Caco-2 (cell line): ENCODE results near the gene PLSCR5. TPM values are rescaled to one million over a fixed set of nuclear protein-coding genes. Genes with fewer than 3 reads are reported as not detected.

ENCODE experiments used
- BruUV-seq: library from RNA; stranded (reverse); fragments of 400-500 nt; replicated peaks from 2 replicates; lab custom pipeline; 2021; lab: Mats Ljungman, UMichigan
- CTCF ChIA-PET: fragments of 300-600 bp; sonication (Branson Sonifier 250); formaldehyde crosslinking; loops from one replicate; lab custom pipeline; 2022; ENCODE audit warnings: antibody characterized with exemption; lab: Charles Lee
- POLR2A ChIA-PET: fragments of 300-600 bp; sonication (Branson Sonifier 250); formaldehyde crosslinking; loops from one replicate; lab custom pipeline; 2022; ENCODE audit warnings: antibody characterized with exemption; lab: Charles Lee
- DNase-seq, 2 experiments: peaks; one replicate each; pipeline versions ENCODE4 v3.0.0 to v3.0.0-alpha.2; 2020 to 2022
- H3K27me3 ChIP-seq: replicated peaks from 2 replicates; pipeline ENCODE4 v1.6.0; 2011; ENCODE audit warnings: low read length; ENCODE audit not compliant: control insufficient read depth, insufficient read depth
- H3K36me3 ChIP-seq: 2 replicates; pipeline ENCODE4 v1.5.1; 2011; ENCODE audit warnings: low read length; ENCODE audit not compliant: control insufficient read depth, insufficient read depth
- H3K4me1 ChIP-seq: fragments of 250-450 bp; sonication (Bioruptor Pico); 2 replicates; pipeline ENCODE4 v1.5.1; 2020; ENCODE audit warnings: mild to moderate bottlenecking
- H3K4me3 ChIP-seq: 2 replicates; pipeline ENCODE4 v1.5.1; 2011; ENCODE audit warnings: low read depth, mild to moderate bottlenecking, control low read depth, low read length
- H3K9me3 ChIP-seq: fragments of 250-450 bp; sonication (Bioruptor Pico); 2 replicates; pipeline ENCODE4 v1.5.1; 2020; ENCODE audit warnings: mild to moderate bottlenecking, moderate library complexity
- H3K27ac Mint-ChIP-seq: one replicate; pipeline ENCODE4 v1.8.0; 2022; ENCODE audit warnings: mixed read lengths; ENCODE audit not compliant: unreplicated experiment
- H3K27me3 Mint-ChIP-seq: one replicate; pipeline ENCODE4 v1.8.0; 2022; ENCODE audit warnings: mixed read lengths; ENCODE audit not compliant: insufficient read depth, unreplicated experiment
- H3K36me3 Mint-ChIP-seq: one replicate; pipeline ENCODE4 v1.8.0; 2022; ENCODE audit warnings: mild to moderate bottlenecking, mixed read lengths; ENCODE audit not compliant: insufficient read depth, unreplicated experiment
- H3K4me1 Mint-ChIP-seq: one replicate; pipeline ENCODE4 v1.8.0; 2022; ENCODE audit warnings: low read depth, mixed read lengths; ENCODE audit not compliant: unreplicated experiment
- H3K4me3 Mint-ChIP-seq: one replicate; pipeline ENCODE4 v1.8.0; 2022; ENCODE audit warnings: mild to moderate bottlenecking, moderate library complexity, mixed read lengths; ENCODE audit not compliant: unreplicated experiment
- H3K9me3 Mint-ChIP-seq: one replicate; pipeline ENCODE4 v1.8.0; 2022; ENCODE audit warnings: mixed read lengths; ENCODE audit not compliant: unreplicated experiment
- CTCF ChIP-seq, 2 experiments: fragments of 200-600 bp in 1 of 2; IDR thresholded peaks; 1 replicate in 1 of 2; 2 replicates in 1 of 2; pipeline versions ENCODE4 v1.5.1 to v1.8.0; 2011 to 2022; ENCODE audit warnings: antibody characterized with exemption in 1 of 2, control low read depth in 1 of 2, inconsistent platforms in 1 of 2, low read depth in 1 of 2, low read length in 1 of 2, mild to moderate bottlenecking in 1 of 2, moderate library complexity in 1 of 2; ENCODE audit not compliant: insufficient read depth in 1 of 2, severe bottlenecking in 1 of 2, unreplicated experiment in 1 of 2
- intact Hi-C: fragments of 100-400 bp; cut with micrococcal nuclease; formaldehyde crosslinking; loops from one replicate; pipeline ENCODE4 v1.10.0; 2022; ENCODE audit not compliant: unreplicated experiment
- total RNA-seq: library from RNA; stranded (reverse); gene quantifications from 2 replicates; pipeline ENCODE4 v1.2.3, GENCODE V29; 2022

The PLSCR5 gene
- total RNA-seq, 1 experiment from 2014 or later: not detected

- H3K9me3 ChIP-seq: no peaks in the 10 kb centered on the region; the same call in 1 of the 2 replicates
- Mint-ChIP-seq H3K4me3 (no peak overlapping the region), H3K4me1 (no peaks in the 10 kb centered on the region), H3K27me3 (no peaks in the 10 kb centered on the region), H3K27ac (no peak overlapping the region), H3K9me3 (no peaks in the 10 kb centered on the region), H3K36me3 (no peaks in the 10 kb centered on the region)
- ChIA-PET CTCF (no interaction called here), POLR2A (no interaction called here)
- no peak for DNase-seq
- no peaks in the 10 kb centered on the region for H3K36me3 ChIP-seq
- H3K27me3 ChIP-seq: no peaks in the 10 kb centered on the region
- H3K4me3 ChIP-seq: no peak overlapping the region
- BruUV-seq: no TSS peak
- TF ChIP-seq CTCF (IDR thresholded peaks at IDR 0.05; ENCODE audit: insufficient read depth in 1 of 2, low read depth in 1 of 2, low read length in 1 of 2, severe bottlenecking in 1 of 2, unreplicated experiment in 1 of 2): no peak
- intact Hi-C loops: no loop called here
- no peaks in the 10 kb centered on the region for H3K4me1 ChIP-seq
These were observed 46.4 kb downstream of the PLSCR5 start for GRCh38 chr3:146558781-146559180.

GRCh38 chr3:146557745-146558144 lies 47.4 kb downstream of the PLSCR5 start:
- Histone ChIP-seq H3K4me3 (no peak overlapping the region), H3K27me3 (no peaks in the 10 kb centered on the region), H3K36me3 (no peaks in the 10 kb centered on the region), H3K4me1 (no peaks in the 10 kb centered on the region), H3K9me3 (no peaks in the 10 kb centered on the region; the same call in 1 of the 2 replicates)
- ChIA-PET POLR2A (no interaction called here), CTCF (no interaction called here)
- no peak overlapping the region for H3K27ac Mint-ChIP-seq
- BruUV-seq: no TSS peak
- H3K9me3 Mint-ChIP-seq: no peaks in the 10 kb centered on the region
- DNase-seq: no peak
- H3K4me1 Mint-ChIP-seq: no peaks in the 10 kb centered on the region
- H3K27me3 Mint-ChIP-seq: no peaks in the 10 kb centered on the region
- H3K36me3 Mint-ChIP-seq: no peaks in the 10 kb centered on the region
- no peak for TF ChIP-seq CTCF (IDR thresholded peaks at IDR 0.05; ENCODE audit: insufficient read depth in 1 of 2, low read depth in 1 of 2, low read length in 1 of 2, severe bottlenecking in 1 of 2, unreplicated experiment in 1 of 2)
- intact Hi-C loops: no loop called here
- H3K4me3 Mint-ChIP-seq: no peak overlapping the region

- intact Hi-C loops: no loop called here
- H3K4me3 ChIP-seq: no peak overlapping the region
- Mint-ChIP-seq H3K36me3 (no peaks in the 10 kb centered on the region), H3K4me3 (no peak overlapping the region), H3K4me1 (no peaks in the 10 kb centered on the region), H3K9me3 (no peaks in the 10 kb centered on the region), H3K27ac (no peak overlapping the region), H3K27me3 (no peaks in the 10 kb centered on the region)
- POLR2A ChIA-PET: interaction anchor here (0.6 kb wide), 1 partner anchor 85 kb away, joined by 3 read pairs; no protein-coding TSS in a partner anchor
- CTCF ChIA-PET: no interaction called here
- DNase-seq: no peak
- H3K9me3 ChIP-seq: no peaks in the 10 kb centered on the region; the same call in 1 of the 2 replicates
- no peaks in the 10 kb centered on the region for H3K27me3 ChIP-seq
- TF ChIP-seq CTCF (IDR thresholded peaks at IDR 0.05; ENCODE audit: insufficient read depth in 1 of 2, low read depth in 1 of 2, low read length in 1 of 2, severe bottlenecking in 1 of 2, unreplicated experiment in 1 of 2): no peak
- H3K36me3 ChIP-seq: no peaks in the 10 kb centered on the region
- no TSS peak for BruUV-seq
- no peaks in the 10 kb centered on the region for H3K4me1 ChIP-seq
These were observed 49.8 kb downstream of the PLSCR5 start for GRCh38 chr3:146555311-146555710.
